ENCODE results near the gene NUP188. TPM values are rescaled to one million over a fixed set of nuclear protein-coding genes. Genes with fewer than 3 reads are reported as not detected.

Gene NUP188
- total and polyA plus RNA-seq, 2 of the 13 experiments (the other 11 are each of a cell fraction or from before 2014, with no cell fraction given), result 28.0 to 38.5 TPM

DNA sequence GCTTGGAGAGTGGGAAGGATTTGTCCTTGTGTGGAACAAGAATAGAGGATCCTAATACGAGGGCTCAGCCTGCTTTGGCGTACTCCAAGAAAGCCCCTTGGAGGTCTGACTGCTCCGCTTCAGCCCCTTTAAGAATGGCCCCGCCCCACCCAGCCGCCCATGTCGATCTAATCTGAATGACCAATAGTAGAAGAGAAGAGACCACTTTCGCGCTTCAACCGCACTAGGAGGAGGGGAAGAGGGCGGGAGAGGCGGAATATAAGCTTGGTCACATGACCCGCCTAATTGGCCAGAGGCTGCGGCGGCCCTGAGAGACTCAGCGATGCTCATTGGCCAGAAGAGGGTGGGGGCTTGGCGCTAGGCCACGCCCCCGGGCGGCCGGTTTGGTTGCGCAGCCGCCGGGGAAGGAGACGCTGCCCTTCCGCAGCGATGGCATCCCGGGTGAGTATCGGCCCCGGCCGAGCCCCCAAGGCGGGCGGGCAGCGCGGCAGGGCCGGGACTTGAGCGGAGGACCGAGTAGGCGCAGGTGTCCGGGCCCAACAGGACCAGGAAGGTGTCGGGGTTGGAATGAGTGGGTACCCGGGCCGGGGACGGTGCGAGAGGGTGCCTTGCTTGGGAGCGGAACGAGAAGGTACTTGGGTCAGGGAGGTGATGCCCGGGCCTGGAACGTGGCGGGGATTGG, 88.9 kb downstream of the NUP188 start, which contains the start of gene MIGA2 (continued):
- TF ChIP-seq, protein P1, sequence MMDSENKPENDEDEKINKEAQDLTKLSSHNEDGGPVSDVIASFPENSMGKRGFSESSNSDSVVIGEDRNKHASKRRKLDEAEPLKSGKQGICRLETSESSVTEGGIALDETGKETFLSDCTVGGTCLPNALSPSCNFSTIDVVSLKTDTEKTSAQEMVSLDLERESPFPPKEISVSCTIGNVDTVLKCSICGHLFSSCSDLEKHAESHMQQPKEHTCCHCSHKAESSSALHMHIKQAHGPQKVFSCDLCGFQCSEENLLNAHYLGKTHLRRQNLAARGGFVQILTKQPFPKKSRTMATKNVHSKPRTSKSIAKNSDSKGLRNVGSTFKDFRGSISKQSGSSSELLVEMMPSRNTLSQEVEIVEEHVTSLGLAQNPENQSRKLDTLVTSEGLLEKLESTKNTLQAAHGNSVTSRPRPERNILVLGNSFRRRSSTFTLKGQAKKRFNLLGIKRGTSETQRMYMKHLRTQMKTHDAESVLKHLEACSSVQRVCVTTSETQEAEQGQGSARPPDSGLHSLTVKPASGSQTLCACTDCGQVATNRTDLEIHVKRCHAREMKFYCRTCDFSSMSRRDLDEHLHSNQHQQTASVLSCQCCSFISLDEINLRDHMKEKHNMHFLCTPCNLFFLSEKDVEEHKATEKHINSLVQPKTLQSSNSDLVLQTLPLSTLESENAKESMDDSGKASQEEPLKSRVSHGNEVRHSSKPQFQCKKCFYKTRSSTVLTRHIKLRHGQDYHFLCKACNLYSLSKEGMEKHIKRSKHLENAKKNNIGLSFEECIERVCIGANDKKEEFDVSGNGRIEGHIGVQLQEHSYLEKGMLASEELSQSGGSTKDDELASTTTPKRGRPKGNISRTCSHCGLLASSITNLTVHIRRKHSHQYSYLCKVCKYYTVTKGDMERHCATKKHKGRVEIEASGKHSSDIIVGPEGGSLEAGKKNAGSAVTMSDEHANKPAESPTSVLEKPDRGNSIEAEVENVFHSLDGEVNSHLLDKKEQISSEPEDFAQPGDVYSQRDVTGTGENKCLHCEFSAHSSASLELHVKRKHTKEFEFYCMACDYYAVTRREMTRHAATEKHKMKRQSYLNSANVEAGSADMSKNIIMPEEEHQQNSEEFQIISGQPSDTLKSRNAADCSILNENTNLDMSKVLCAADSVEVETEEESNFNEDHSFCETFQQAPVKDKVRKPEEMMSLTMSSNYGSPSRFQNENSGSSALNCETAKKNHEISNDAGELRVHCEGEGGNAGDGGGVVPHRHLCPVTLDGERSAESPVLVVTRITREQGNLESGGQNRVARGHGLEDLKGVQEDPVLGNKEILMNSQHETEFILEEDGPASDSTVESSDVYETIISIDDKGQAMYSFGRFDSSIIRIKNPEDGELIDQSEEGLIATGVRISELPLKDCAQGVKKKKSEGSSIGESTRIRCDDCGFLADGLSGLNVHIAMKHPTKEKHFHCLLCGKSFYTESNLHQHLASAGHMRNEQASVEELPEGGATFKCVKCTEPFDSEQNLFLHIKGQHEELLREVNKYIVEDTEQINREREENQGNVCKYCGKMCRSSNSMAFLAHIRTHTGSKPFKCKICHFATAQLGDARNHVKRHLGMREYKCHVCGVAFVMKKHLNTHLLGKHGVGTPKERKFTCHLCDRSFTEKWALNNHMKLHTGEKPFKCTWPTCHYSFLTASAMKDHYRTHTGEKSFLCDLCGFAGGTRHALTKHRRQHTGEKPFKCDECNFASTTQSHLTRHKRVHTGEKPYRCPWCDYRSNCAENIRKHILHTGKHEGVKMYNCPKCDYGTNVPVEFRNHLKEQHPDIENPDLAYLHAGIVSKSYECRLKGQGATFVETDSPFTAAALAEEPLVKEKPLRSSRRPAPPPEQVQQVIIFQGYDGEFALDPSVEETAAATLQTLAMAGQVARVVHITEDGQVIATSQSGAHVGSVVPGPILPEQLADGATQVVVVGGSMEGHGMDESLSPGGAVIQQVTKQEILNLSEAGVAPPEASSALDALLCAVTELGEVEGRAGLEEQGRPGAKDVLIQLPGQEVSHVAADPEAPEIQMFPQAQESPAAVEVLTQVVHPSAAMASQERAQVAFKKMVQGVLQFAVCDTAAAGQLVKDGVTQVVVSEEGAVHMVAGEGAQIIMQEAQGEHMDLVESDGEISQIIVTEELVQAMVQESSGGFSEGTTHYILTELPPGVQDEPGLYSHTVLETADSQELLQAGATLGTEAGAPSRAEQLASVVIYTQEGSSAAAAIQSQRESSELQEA (CRISPR knock-in tag; IDR thresholded peaks at IDR 0.05; ENCODE audit: not compliant biosample characterization), result peak; percentile 65
- TF ChIP-seq MED1 (CRISPR knock-in tag; IDR thresholded peaks at IDR 0.05) (peak; percentile 43; the same call in 1 of the 2 replicates), MXI1 (IDR thresholded peaks at IDR 0.05; ENCODE audit: borderline replicate concordance, low read depth, low read length) (peak; percentile 66; the same call in 1 of the 3 replicates), RXRB (CRISPR knock-in tag; IDR thresholded peaks at IDR 0.05; ENCODE audit: borderline replicate concordance) (0 out of 2 replicates have a peak, but pooled peaks have one; percentile 20), RELA (CRISPR knock-in tag; IDR thresholded peaks at IDR 0.05) (no peak), ZNF232 (CRISPR knock-in tag; IDR thresholded peaks at IDR 0.05; ENCODE audit: borderline replicate concordance) (0 out of 2 replicates have a peak, but pooled peaks have one; percentile 29), ZNF335 (CRISPR knock-in tag; IDR thresholded peaks at IDR 0.05) (peak; percentile 37; the same call in 1 of the 2 replicates), IRX3 (CRISPR knock-in tag; IDR thresholded peaks at IDR 0.05; ENCODE audit: borderline replicate concordance, low read depth) (no peak), ZNF598 (CRISPR knock-in tag; IDR thresholded peaks at IDR 0.05; ENCODE audit: borderline replicate concordance) (peak; percentile 50; the same call in 1 of the 2 replicates), ZMYM2 (CRISPR knock-in tag; IDR thresholded peaks at IDR 0.05) (no peak), RFX5 (IDR thresholded peaks at IDR 0.05; ENCODE audit: low read depth, low read length) (0 out of 2 replicates have a peak, but pooled peaks have one; percentile 15), ZNF83 (CRISPR knock-in tag; IDR thresholded peaks at IDR 0.05; ENCODE audit: borderline replicate concordance) (0 out of 2 replicates have a peak, but pooled peaks have one; percentile 41), HDAC1 (CRISPR knock-in tag; IDR thresholded peaks at IDR 0.05) (peak; percentile 87), ZNF782 (CRISPR knock-in tag; IDR thresholded peaks at IDR 0.05; ENCODE audit: borderline replicate concordance) (0 out of 2 replicates have a peak, but pooled peaks have one; percentile 20), POGZ (CRISPR knock-in tag; IDR thresholded peaks at IDR 0.05) (peak; percentile 55; the same call in 1 of the 2 replicates), HOXA9 (CRISPR knock-in tag; IDR thresholded peaks at IDR 0.05; ENCODE audit: borderline replicate concordance) (no peak)
- TF ChIP-seq, protein P2, sequence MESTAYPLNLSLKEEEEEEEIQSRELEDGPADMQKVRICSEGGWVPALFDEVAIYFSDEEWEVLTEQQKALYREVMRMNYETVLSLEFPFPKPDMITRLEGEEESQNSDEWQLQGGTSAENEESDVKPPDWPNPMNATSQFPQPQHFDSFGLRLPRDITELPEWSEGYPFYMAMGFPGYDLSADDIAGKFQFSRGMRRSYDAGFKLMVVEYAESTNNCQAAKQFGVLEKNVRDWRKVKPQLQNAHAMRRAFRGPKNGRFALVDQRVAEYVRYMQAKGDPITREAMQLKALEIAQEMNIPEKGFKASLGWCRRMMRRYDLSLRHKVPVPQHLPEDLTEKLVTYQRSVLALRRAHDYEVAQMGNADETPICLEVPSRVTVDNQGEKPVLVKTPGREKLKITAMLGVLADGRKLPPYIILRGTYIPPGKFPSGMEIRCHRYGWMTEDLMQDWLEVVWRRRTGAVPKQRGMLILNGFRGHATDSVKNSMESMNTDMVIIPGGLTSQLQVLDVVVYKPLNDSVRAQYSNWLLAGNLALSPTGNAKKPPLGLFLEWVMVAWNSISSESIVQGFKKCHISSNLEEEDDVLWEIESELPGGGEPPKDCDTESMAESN (CRISPR knock-in tag; conservative IDR thresholded peaks at IDR 0.05), result 0 out of 2 replicates have a peak, but pooled peaks have one; percentile 54

All from HepG2 (cell line).